GM21447 (cell line): ENCODE data around the gene PLCL2.

Experiments used
- ATAC-seq: cut with Tn5 transposase; IDR thresholded peaks from one replicate; pipeline ENCODE4 v1.9.1; 2021; ENCODE audit not compliant: unreplicated experiment

PLCL2 gene

GRCh38 chr3:16912400-16913263 lies 27.9 kb downstream of the PLCL2 start:
- peak; percentile 94 for ATAC-seq

DNA sequence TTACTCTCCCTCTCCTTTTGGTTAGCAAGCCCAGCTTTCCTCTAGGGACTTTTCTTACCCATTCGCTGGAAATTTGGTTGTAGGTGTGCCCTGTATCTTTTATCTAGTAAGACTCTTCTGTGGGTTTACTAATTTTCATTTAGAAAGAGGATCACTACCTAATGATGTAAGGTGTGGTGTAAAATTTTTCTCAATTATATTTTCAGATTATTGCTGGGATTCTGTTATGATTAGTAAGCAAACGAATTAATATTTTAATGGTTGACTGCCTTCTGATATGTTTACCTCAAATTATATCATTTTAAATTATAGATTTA lies 28.5 kb downstream of the PLCL2 start:
- peak; percentile 13 for ATAC-seq

DNA sequence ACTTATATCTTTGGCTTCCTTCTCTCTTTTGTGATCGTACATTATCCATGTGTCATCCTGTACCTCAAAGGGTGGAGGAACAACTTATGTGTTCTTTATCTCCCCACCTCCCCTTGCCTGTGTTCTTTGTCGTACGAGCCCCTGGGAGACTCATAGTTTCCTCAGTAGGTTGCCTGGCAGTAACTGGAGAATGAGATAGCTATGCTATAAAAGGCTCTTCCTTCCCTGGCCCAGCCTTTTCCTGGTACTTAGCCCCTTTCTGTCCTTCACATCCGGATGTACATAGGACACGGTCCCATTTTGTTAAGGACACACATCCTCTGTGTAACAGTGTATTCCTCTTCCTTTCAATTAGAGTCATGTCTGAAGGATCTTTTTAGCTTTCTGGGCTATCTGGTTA lies 32.1 kb downstream of the PLCL2 start:
- ATAC-seq = no peak

GRCh38 chr3:16917256-16917935 lies 32.6 kb downstream of the PLCL2 start:
- no peak for ATAC-seq

DNA sequence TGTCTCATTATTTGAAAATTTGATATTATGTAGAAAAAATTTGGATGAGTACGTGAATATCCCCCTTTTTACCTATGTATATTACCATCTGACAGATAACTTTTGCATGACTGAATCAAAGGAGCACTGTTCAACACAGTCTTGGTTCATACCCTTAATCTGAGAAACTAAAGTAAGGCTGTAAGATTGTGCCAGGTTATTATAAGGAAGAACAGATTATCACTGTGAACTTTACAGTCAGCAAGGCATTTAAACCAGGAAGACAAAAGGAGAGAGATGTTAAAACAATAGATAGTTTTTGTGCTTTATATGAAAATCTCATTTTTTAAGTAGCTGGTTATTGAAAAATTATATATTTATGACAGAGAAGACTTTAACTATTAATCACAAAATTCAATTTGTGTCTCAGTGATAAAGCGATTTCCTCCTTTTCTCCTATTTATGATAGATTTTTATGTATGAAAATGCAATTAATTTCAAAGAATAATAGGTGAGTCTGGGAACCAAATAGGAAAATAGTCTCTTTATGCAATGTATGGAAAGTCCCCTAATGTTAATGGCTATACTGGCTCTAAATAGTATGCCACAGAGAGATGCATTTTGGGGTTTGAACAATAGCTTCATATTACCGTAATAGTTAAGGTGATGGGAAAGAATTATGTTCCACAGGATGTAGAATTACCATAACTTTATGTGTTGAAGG lies 33.4 kb downstream of the PLCL2 start:
- no peak for ATAC-seq

DNA sequence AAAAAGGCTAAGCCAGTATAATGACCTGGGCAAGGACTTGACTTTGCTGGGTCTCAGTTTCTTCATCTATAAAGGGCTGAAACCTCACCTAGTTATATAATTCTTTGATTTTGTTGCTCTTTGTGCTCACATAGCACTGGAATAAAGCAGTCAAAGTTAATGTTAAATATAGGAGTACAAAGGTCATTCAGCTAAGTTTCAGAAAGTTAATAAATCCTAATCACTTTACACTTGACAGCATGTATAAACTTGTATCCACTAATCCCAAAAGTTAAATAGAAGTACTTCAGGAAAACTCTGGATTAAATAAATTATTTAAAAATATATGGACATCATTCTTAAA lies 33.9 kb downstream of the PLCL2 start:
- no peak for ATAC-seq

GRCh38 chr3:16923112-16923511 lies 38.4 kb downstream of the PLCL2 start:
- ATAC-seq = no peak

- ATAC-seq = no peak
Measured at GRCh38 chr3:16927485-16927884, 42.7 kb downstream of the PLCL2 start.

DNA sequence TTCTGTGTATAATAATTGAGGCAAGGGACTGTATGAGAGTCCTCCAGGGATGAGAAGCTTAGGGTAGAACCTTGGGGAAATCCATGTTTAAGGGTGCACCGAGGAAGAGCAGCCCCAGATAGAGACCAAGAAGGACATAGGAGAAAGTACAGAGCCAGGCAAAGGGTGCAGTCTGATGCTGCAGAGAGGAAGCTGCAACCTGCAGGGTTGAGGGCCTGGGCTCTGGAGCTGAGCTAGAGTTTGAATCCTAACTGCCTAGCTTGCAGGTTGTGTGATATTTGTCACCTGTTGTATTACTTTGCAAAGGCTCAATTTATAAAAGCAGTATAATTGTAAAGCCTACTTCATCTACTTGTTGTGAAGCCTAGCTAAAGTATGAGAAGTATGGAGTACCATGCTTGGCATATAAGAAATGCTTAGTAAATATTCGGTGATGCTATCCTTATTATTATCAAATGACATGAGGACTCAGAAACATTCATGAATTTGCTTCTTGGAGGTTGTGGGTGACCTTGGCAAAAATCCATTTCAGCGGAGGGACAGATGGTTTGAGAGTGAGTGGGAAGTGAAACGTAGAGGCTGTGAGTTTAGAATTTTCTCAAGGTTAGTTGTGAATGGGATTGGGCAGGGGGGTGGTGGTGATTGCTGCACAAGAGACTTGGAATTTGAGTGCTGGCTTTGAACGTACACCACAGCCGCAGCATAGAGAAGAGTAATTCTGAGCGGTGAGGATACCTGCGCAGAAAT lies 43.8 kb downstream of the PLCL2 start:
- ATAC-seq = peak; percentile 47

DNA sequence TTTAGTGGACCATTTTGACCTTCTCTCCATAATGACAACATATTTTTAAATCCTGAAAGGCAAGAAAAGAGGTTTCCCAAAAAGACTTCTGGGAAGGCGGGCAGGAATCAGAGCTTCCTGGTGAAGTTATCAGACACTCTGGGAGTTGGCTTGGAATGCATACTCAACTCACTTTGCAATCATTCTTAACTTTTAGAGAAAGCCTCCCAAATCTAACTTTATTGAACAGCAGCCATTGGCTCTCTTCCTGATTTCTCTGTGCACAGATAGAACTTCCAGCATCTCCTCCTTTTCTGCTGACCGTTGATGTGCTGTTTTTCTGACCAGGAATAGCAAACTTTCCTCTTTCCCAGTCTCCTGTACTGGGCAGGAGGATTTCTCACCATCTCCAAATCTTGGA lies 44.6 kb downstream of the PLCL2 start:
- no peak for ATAC-seq

- ATAC-seq = peak; percentile 65
Measured at GRCh38 chr3:16932877-16933276, 48.1 kb downstream of the PLCL2 start.

GRCh38 chr3:16935781-16936180 lies 51.0 kb downstream of the PLCL2 start:
- ATAC-seq = no peak

DNA sequence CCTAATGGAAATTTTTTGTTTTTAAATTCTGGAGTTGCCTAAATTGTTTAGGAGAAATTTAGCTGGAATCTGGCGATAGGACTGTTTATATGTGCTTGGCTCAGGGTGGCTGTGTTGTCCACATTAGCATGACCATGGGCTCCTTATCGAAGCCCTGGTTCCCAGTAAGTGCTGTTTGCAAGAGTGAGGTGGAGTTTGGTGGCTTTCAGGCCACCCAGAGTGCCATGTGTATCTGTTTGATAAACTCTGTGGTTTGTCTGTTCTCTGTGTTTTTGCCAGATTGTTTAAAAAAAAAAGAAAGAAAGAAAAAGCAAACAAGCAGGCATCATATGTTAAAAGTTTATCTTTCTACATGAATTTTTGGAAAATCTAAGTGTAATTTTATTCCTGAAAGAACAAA lies 51.5 kb downstream of the PLCL2 start:
- no peak for ATAC-seq

GRCh38 chr3:16936676-16937230 lies 52.0 kb downstream of the PLCL2 start:
- no peak for ATAC-seq

DNA sequence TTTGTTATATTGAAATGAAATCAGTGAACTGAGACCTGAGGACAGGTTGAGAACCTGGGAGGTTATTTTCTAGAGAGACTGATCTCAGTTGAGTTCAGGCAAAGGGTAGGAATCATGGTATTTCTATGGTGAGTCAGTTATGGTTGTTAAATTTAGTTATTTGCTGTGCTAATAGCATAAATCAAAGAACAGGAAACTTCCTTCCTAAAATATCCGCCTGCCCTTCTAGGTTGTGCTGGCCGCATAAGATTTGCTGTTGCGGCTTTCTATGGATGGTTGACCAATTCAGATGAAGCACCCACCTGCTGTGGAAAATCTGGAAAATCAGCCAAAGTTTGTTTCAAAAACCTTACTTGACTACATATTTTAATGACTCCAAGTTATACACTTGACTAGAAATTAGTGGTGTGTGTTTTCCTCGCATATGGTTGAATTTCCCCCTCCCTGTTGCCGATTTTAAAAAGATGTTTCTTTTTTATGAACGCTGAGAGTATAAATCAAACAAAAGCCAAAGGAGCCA lies 52.6 kb downstream of the PLCL2 start:
- ATAC-seq = no peak

DNA sequence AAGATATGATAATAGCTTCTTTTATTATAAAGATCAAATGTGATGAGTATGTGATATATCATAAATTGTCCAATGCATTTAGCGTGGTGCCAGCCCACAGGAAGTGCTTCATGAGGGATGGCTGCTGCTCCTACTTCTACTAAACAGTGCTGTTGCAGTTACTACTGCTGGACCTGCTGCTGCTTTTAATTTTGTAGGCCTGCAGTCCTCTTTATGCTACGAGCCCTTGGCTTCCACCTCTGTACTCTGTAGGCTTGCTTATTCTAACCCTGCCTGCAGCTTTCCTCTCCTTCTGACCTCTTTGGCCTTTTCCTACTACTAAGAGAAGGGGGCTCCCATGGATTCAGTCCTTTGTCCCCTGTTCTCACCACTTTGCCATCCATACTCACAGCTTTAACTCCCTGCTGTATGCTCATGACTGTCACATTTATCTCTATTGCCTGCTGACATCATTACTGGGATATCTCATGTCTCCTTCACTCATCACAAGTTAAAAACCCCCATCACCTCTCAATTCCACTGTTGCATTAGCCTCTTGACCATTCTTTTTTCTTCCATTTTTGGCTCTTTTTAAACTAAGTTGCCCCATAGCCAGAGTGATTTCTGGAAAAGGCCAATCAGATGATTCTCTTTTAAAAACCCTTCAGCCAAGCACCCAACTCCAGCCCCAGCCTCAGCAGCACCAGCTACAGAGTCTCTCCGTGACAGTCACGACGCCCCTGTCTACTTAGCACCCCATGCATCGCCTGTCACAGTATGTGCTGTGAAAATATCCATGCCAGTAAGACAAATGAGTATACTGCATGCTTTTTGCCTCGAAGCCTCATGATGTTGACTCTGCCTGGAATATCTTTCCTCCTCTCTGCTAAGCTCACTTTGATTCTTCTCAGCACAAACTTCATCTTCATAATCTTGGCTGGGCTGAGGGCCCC lies 56.3 kb downstream of the PLCL2 start:
- no peak for ATAC-seq

DNA sequence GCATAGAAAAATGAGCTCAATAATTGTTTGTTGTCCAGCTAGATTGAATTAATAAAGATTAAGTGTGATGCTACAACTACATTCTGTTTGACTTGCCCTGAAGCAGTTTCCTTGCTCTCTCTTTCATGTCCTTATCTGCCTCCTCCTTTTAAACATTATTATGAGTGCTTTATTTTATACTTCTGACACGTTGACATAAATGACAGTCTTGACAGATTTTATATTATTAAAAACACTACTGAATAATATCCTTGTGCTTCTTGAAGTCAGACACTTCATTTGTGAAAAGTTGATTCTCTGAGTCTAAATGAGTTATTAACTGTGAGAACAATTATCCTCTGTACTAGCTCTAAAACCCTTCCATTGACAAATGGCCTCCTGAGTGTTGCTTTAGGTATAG lies 58.2 kb downstream of the PLCL2 start:
- ATAC-seq = no peak

DNA sequence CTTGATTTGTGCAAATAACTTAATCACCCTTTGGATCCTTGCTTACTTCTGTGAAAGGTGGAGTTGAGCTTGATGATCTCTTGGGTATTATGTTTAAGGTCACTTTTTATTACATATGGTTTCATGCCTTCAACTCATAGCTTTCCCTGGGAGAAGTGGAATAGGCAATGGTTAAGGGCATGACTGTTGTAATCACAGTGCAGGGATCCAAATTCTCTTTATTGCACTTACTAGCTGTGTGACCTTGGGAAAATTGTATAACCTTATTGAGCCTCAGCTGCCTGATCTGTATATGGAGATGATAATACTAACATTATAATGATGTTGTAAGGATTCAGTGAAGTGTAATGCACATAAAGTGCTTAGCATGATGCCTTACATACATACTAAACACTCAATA lies 59.1 kb downstream of the PLCL2 start:
- no peak for ATAC-seq

GRCh38 chr3:16944356-16944755 lies 59.6 kb downstream of the PLCL2 start:
- ATAC-seq = no peak

DNA sequence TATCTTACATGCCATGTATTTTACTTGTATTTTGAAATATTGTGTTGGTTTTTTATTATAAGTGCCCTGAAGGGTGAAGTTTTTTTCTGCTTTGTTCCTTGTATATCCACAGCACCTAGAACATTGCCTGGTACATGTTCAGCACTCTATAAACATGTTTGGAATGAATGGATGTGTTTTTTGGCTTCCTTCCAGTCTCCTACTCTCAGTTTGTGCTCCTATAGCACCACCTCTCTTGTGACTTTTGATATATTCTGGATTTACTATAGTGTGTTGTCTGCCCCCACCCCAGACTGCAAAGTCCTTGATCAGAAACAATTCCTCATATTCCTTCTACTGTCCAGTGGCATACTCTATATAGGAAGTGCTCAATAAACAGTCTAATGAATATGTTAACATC lies 60.6 kb downstream of the PLCL2 start:
- no peak for ATAC-seq
